ENCODE data around the gene RABGAP1L.
"Not testable (repeated sequence)": the region's sequence is repeated elsewhere in the genome, so short reads cannot be mapped to it uniquely, and the experiment has no call there.

Gene RABGAP1L

GRCh38 chr1:174690266-174690665 lies 530.9 kb downstream of the RABGAP1L start:
- Mint-ChIP-seq H3K27ac (peak overlapping the region in 1 of 2 donors; percentile 54), H3K4me1 (no peaks in the 10 kb centered on the region), H3K9me3 (no peaks in the 10 kb centered on the region), H3K27me3 (no peaks in the 10 kb centered on the region), H3K4me3 (no peak overlapping the region)
- ATAC-seq (no peak), DNase-seq (no peak)

- no peak for DNase-seq
- no peaks in the 10 kb centered on the region for H3K27me3 Mint-ChIP-seq
- no peak overlapping the region for H3K27ac Mint-ChIP-seq
- no peaks in the 10 kb centered on the region for H3K9me3 Mint-ChIP-seq
- H3K4me3 Mint-ChIP-seq = no peak overlapping the region
- no peak for ATAC-seq
- H3K4me1 Mint-ChIP-seq = no peaks in the 10 kb centered on the region
These were observed 533.0 kb downstream of the RABGAP1L start for GRCh38 chr1:174692313-174692712.

GRCh38 chr1:174693085-174693484 lies 533.8 kb downstream of the RABGAP1L start:
- Mint-ChIP-seq H3K9me3 (no peaks in the 10 kb centered on the region), H3K4me3 (no peak overlapping the region), H3K4me1 (no peaks in the 10 kb centered on the region), H3K27me3 (no peaks in the 10 kb centered on the region), H3K27ac (no peak overlapping the region)
- DNase-seq (no peak), ATAC-seq (no peak)

- not testable (repeated sequence) for H3K4me3 Mint-ChIP-seq, DNase-seq, H3K27ac Mint-ChIP-seq, H3K9me3 Mint-ChIP-seq, H3K4me1 Mint-ChIP-seq, H3K27me3 Mint-ChIP-seq, ATAC-seq
These were observed 534.2 kb downstream of the RABGAP1L start for GRCh38 chr1:174693539-174693938.

- Mint-ChIP-seq H3K4me1 (no peaks in the 10 kb centered on the region), H3K9me3 (no peaks in the 10 kb centered on the region), H3K27me3 (no peaks in the 10 kb centered on the region), H3K4me3 (no peak overlapping the region), H3K27ac (no peak overlapping the region)
- no peak for DNase-seq
- ATAC-seq = no peak
These were observed 536.9 kb downstream of the RABGAP1L start for GRCh38 chr1:174696026-174696821.

GRCh38 chr1:174700314-174700713 lies 541.0 kb downstream of the RABGAP1L start:
- Mint-ChIP-seq H3K4me1 (no peaks in the 10 kb centered on the region), H3K9me3 (no peaks in the 10 kb centered on the region), H3K27ac (no peak overlapping the region), H3K4me3 (no peak overlapping the region), H3K27me3 (no peaks in the 10 kb centered on the region)
- DNase-seq = no peak
- ATAC-seq = no peak

GRCh38 chr1:174700775-174701174 lies 541.5 kb downstream of the RABGAP1L start:
- no peak for DNase-seq
- no peak for ATAC-seq
- H3K9me3 Mint-ChIP-seq = no peaks in the 10 kb centered on the region
- no peaks in the 10 kb centered on the region for H3K4me1 Mint-ChIP-seq
- H3K27me3 Mint-ChIP-seq = no peaks in the 10 kb centered on the region
- no peak overlapping the region for H3K27ac Mint-ChIP-seq
- no peak overlapping the region for H3K4me3 Mint-ChIP-seq

- ATAC-seq (no peak), DNase-seq (no peak)
- H3K4me3 Mint-ChIP-seq = no peak overlapping the region
- no peak overlapping the region for H3K27ac Mint-ChIP-seq
- no peaks in the 10 kb centered on the region for H3K4me1 Mint-ChIP-seq
- no peaks in the 10 kb centered on the region for H3K27me3 Mint-ChIP-seq
- H3K9me3 Mint-ChIP-seq = peaks cover under 1 to 1% of the 10 kb centered on the region in 2 donors
These were observed 542.2 kb downstream of the RABGAP1L start for GRCh38 chr1:174701565-174701964.

- DNase-seq (no peak), ATAC-seq (no peak)
- Mint-ChIP-seq H3K4me3 (no peak overlapping the region), H3K27me3 (no peaks in the 10 kb centered on the region), H3K9me3 (peaks cover 5 to 6% of the 10 kb centered on the region in 2 donors), H3K4me1 (no peaks in the 10 kb centered on the region), H3K27ac (no peak overlapping the region)
These were observed 542.7 kb downstream of the RABGAP1L start for GRCh38 chr1:174702011-174702410.

- no peaks in the 10 kb centered on the region for H3K27me3 Mint-ChIP-seq
- DNase-seq = no peak
- no peak overlapping the region for H3K27ac Mint-ChIP-seq
These were observed 544.0 kb downstream of the RABGAP1L start for GRCh38 chr1:174703309-174703708.

GRCh38 chr1:174704300-174704699 lies 545.0 kb downstream of the RABGAP1L start:
- H3K4me3 Mint-ChIP-seq = no peak overlapping the region
- H3K4me1 Mint-ChIP-seq = no peaks in the 10 kb centered on the region
- peaks cover 8 to 10% of the 10 kb centered on the region in 2 donors for H3K9me3 Mint-ChIP-seq
- no peaks in the 10 kb centered on the region for H3K27me3 Mint-ChIP-seq
- H3K27ac Mint-ChIP-seq = no peak overlapping the region
- DNase-seq (no peak), ATAC-seq (no peak)

More at GRCh38 chr1:174703309-174703708, 544.0 kb downstream of the RABGAP1L start:
- Mint-ChIP-seq H3K4me1 (no peaks in the 10 kb centered on the region), H3K4me3 (no peak overlapping the region), H3K9me3 (peaks cover 8 to 10% of the 10 kb centered on the region in 2 donors)
- no peak for ATAC-seq

- DNase-seq (no peak), ATAC-seq (peak; percentile 54)
- Mint-ChIP-seq H3K27ac (no peak overlapping the region), H3K4me1 (no peaks in the 10 kb centered on the region), H3K4me3 (no peak overlapping the region), H3K9me3 (peaks cover 13 to 17% of the 10 kb centered on the region in 2 donors), H3K27me3 (no peaks in the 10 kb centered on the region)
These were observed 551.8 kb downstream of the RABGAP1L start for GRCh38 chr1:174710868-174711845.

- not testable (repeated sequence) for H3K4me3 Mint-ChIP-seq, DNase-seq, ATAC-seq
These were observed 552.5 kb downstream of the RABGAP1L start for GRCh38 chr1:174711848-174712247.

GRCh38 chr1:174712541-174712940 lies 553.2 kb downstream of the RABGAP1L start:
- peaks cover 7 to 8% of the 10 kb centered on the region in 2 donors for H3K9me3 Mint-ChIP-seq
- ATAC-seq (no peak), DNase-seq (no peak)
- H3K27me3 Mint-ChIP-seq = no peaks in the 10 kb centered on the region
- no peaks in the 10 kb centered on the region for H3K4me1 Mint-ChIP-seq
- H3K27ac Mint-ChIP-seq = no peak overlapping the region
- H3K4me3 Mint-ChIP-seq = no peak overlapping the region

More at GRCh38 chr1:174711848-174712247, 552.5 kb downstream of the RABGAP1L start:
- H3K27me3 Mint-ChIP-seq, H3K27ac Mint-ChIP-seq, H3K4me1 Mint-ChIP-seq: not testable (repeated sequence)
- H3K9me3 Mint-ChIP-seq = peaks cover 10 to 13% of the 10 kb centered on the region in 2 donors

- ATAC-seq = no peak
- Mint-ChIP-seq H3K4me3 (no peak overlapping the region), H3K4me1 (no peaks in the 10 kb centered on the region), H3K9me3 (peaks cover 5 to 7% of the 10 kb centered on the region in 2 donors), H3K27me3 (no peaks in the 10 kb centered on the region), H3K27ac (no peak overlapping the region)
- no peak for DNase-seq
These were observed 554.5 kb downstream of the RABGAP1L start for GRCh38 chr1:174713796-174714195.

GRCh38 chr1:174719194-174719593 lies 559.9 kb downstream of the RABGAP1L start:
- no peak for DNase-seq
- ATAC-seq = no peak
- Mint-ChIP-seq H3K4me3 (no peak overlapping the region), H3K4me1 (no peaks in the 10 kb centered on the region), H3K9me3 (no peaks in the 10 kb centered on the region), H3K27ac (no peak overlapping the region), H3K27me3 (no peaks in the 10 kb centered on the region)

Measured in stimulated activated naive CD8-positive, alpha-beta T cell treated with anti-CD3 and anti-CD28 coated beads, Interleukin-15, amount 100 ng/mL, for 72 hours (primary cell).